SHP77 treated with DMSO at 0.1 percent for 48 hours (cell line): Measurements from ENCODE around the gene SLC17A1.

Source experiments
- DNase-seq: peaks from one replicate; lab custom pipeline; 2025; lab: John Stamatoyannopoulos, UW

Gene SLC17A1

DNA sequence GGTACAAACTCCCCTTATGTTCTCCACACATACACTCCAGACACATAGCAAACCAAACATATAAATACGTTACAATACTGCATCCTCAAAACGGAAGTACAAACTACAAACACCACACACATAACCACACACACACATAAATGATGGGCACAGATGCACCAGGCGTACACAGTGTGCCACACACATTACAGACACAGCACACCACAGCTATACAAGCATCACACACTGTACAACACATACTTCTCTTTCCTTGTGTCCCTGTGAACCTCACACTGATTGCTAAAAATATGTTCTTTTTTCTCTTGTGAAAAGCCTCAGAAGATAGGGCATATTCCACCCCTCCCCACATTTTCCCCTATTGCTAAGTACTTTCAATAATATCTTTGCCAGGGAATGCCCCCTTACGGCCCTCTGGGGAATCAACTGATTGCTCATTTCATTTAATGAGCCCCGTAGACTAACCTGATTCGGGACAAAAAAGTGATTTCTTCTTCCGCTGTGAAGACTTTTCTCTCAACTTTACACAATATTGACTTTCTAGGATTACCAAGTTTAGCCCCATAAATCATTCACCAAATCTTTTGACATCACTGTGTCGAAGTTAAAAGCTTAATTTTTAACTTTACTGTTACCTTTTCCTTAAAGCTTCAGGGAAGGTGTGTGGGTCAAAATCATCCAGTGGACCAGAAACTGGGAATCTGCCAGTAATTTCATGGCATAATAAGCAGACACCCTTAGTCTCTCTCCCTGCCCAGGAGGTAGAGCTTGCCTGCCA lies at the start of gene SLC17A1:
TSS of gene SLC17A1 (minus strand) at position 521 of the 775 bp plus-strand sequence. CDS start 1,495 bp downstream, outside the sequence.
- DNase-seq, result no peak

- DNase-seq, result no peak
Observed at GRCh38 chr6:25880601-25881000, 48.7 kb upstream of the SLC17A1 start.

DNA sequence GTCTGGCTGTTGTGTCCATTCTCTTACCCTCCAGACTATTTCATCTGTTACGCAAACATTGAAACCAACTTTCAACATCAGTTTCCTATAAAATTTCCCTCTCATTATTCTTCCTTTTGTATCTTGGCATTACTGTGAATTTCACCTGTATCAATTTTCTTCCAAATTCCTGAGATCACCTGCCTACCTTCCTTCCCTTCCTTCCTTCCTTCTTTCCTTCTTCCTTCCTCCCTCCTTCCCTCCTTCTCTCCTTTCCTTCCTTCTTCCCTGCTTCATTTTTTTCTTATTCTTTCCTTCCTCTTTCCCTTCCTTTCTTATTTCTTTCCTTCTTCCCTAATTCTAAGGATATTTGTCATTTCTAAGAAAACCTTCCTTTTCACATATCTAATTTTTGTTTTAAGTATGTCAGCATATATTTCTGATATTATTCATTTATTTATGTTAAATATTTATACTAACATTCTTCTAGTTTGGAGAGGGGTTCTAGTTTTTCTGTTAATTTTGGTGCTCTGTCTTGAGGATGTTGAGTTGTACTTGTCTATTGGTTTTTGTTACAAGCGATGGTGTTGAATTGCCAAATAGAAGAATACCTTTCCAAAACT lies 47.0 kb upstream of the SLC17A1 start:
- no peak for DNase-seq

- no peak for DNase-seq
Observed at GRCh38 chr6:25875926-25876602, 44.2 kb upstream of the SLC17A1 start.

DNA sequence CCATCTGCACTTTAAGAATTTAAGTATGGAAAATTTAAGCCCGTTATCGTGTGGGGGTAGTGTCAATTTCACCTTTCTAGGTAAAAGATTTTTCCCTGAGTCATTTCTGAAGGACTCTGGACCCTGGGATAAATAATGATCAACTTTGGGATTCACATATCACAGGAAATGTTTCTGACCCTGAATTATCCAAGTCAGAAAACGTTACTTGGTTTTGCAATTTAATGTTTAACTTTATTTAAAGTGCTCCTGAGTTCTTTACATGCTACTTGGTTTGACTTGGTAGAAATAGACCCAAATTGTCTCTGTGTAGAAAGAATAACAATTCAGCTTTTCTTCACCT lies 43.7 kb upstream of the SLC17A1 start:
- DNase-seq, result no peak

GRCh38 chr6:25874822-25875562 lies 43.1 kb upstream of the SLC17A1 start:
- DNase-seq, result no peak

- DNase-seq, result no peak
Observed at GRCh38 chr6:25874118-25874517, 42.3 kb upstream of the SLC17A1 start, which contains the start of gene SLC17A3. Gene SLC17A3, minus strand, starts transcription at chr6:25874243. Its CDS starts 5,856 bp downstream, at chr6:25868387.

DNA sequence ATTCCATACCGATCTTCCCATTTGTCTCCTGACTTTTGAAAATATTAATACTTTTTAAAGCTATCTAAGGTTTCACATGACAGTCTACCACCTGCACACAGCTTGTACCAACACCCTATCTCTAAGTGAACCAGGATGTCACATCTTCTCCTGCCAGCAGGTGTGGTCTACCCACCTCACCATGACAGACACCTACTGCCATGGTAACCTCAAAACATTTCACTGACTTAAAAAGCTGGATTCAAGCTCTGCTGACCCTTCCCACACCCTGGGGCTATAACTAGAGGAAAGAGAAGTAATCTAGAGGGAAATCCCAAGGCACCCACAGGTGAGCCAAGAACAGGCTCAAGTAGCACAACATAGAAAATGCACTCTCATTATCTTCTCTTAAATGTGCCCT lies 41.0 kb upstream of the SLC17A1 start:
- no peak for DNase-seq

DNA sequence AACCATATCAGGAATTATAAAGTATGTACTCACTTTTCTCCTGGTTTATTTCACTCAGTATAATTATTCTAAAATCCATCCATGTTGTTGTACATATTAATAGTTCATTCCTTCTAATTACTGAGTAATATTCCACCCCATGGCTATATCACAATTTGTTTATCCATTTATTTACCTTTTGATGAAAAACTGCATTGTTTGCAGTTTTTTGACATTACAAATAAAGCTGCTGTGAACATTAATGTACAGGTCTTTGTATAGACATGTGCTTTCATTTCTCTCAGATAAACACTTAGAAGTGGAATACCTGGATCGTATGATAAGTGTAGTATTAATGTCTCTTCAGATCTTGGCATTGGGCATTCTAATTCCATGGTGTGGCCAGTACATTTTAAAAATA lies 38.0 kb upstream of the SLC17A1 start:
- no peak for DNase-seq

DNA sequence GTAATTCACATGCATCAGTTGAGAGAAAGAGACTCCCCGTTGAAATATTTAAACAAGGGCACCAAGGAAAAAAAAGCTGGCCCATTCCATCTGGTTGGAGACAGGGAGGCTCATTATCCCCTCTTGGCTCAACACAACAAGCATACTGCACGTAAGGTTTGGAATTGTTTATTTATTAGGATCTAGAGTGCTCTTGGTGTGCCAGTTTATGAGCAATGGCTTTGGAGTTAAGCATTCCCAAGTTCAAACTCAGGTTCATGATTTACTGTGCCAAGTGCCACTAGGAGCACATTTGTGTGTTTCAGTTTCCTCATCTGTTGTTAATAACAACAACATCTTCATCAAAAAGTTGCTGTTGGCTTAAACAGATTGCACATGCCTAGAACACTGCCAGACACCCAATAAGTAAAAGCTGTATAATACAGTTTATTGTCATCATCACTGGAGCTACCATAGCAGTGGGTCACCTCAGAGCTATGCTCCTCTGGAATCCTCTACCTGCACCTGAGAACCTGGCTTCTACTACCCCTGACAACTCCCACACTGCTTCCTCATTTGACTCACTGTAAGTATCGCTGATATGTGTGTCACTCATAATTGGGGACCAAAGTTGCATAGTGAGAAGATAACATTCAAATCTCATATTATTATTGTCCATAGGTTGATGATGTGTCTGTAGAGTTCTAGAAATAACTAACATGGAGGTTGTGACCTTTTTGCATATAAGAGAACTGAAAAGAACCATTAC lies 36.8 kb upstream of the SLC17A1 start:
- no peak for DNase-seq

- DNase-seq, result no peak
Observed at GRCh38 chr6:25866011-25866410, 34.2 kb upstream of the SLC17A1 start.

DNA sequence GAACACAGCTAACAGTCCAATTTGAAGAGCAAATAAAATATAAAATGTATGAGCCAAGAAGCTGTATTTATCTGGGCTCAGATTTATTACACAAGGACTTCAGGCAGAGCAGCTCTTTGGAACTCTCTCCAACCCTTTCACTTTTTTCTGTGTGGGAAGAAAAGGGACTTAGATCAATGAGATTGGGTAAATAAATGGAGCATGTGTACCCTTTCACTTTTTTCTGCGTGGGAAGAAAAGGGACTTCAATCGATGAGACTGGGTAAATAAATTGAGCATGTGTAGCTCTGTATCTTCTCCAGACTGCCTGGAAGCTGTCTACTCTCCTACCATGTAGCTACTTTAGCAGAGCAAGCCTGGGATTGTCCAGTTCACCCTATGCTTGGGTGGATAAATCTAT lies 31.5 kb upstream of the SLC17A1 start:
- DNase-seq, result no peak

DNA sequence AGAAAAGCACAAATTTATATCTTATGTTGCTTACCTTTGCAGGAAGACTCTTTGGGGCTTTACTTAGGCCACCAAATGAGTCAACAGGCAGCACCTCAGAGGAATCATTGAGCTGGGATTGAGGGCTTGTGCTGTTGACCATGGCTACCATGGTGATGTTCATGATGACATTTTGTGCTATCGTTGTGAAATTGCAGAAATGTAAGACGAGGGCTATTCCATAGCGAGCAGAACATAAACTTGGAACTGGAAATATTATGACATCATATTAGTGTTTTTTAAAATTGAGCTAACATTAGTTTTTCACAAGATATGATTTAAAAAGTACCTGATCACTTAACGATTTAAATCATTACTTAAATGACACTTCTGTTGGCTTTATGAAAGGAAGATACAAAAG lies 30.3 kb upstream of the SLC17A1 start:
- no peak for DNase-seq

GRCh38 chr6:25852756-25853155 lies 20.9 kb upstream of the SLC17A1 start:
- no peak for DNase-seq

GRCh38 chr6:25851961-25852360 lies 20.1 kb upstream of the SLC17A1 start:
- DNase-seq, result no peak

DNA sequence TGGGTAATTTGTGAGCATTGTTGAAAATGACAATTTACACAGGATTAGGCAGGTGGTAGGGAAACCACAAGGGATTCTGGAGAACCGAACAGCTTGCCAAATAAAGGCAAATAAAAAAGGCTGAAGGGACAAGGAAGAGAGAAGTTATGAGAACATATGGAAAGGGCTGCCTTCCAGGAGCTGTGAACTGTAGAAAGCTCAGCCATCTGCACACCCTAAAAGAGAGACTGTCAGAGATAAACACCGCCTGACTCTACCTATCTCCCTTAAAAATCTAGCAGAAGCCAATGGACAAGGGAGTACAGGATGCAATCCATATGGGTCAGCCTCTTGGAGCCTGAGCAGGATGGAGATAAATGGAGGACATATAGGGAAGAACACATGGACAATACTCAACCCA lies 12.7 kb upstream of the SLC17A1 start:
- no peak for DNase-seq

GRCh38 chr6:25842526-25842925 lies 10.7 kb upstream of the SLC17A1 start:
- no peak for DNase-seq

GRCh38 chr6:25835442-25836283 lies 3.8 kb upstream of the SLC17A1 start:
- DNase-seq, result no peak

DNA sequence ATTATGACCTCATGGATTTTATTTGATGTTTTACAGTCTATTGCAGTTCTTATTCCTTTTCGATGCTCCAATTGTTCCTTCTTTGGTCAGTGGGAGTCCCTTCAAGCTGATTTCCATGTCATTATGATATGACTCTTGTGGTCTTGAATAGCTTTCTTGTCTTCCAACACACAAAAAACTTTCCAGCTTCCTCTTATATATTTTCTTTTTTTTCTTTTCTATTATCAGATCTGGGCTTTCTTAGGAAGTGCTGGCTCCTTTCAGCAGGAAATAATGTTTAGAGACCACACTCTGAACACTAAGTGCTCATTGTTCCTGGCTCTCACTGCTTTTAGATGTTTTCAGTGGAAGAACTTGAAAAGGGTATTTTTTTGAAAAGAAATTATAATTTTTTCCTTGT lies 3.1 kb upstream of the SLC17A1 start:
- no peak for DNase-seq

DNA sequence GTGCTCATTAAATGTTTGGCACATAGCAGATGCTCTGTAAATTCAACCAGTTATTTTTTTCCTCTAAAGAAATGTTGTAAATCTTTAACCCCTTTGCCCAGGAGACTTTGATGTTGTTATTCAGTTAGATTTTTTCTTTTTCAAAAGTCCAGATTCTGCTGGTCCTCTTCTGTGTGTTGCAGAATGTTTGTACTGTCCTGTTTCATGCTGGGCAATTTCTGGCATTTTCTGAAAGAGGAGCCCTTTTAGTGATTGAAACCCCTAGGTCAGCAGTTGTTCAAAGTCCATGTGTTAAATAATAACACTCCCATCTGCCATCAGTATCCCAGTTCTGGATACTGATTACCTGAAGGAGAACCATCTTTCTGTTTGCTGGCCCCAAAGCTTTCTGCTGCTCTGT lies 1.3 kb upstream of the SLC17A1 start:
- no peak for DNase-seq

DNA sequence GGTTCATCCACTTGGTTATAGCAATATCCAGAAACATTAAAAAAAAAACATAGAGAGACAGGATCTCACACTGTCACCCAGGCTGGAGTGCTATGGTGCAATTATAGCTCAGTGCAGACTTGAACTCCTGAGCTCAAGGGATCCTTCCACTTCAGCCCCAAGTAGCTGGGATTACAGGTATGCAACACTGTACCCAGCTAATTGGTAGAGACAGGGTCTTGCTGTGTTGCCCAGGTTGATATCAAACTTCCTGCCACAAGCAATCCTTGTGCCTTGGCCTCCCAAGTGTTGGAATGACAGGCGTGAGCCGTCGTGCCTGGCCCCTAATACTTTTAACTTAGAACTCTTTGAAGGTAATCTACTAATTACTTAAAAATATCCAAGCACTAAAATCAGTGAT lies 818 bp upstream of the SLC17A1 start:
- no peak for DNase-seq
